GM04503 (cell line): ENCODE measurements around the gene MDK.

Experiments used
- DNase-seq: peaks from one replicate; pipeline ENCODE4 v3.0.0-alpha.2; 2012; ENCODE audit warnings: low read depth

MDK gene

GRCh38 chr11:46383974-46384701 lies 2.7 kb downstream of the MDK start:
- no peak for DNase-seq

GRCh38 chr11:46385169-46386004 lies 3.9 kb downstream of the MDK start:
- DNase-seq, result no peak

GRCh38 chr11:46386005-46386578 lies 4.6 kb downstream of the MDK start:
- DNase-seq, result no peak

- no peak for DNase-seq
These were observed 5.2 kb downstream of the MDK start for GRCh38 chr11:46386674-46387073.

GRCh38 chr11:46387456-46387855 lies 6.0 kb downstream of the MDK start:
- DNase-seq, result no peak

GRCh38 chr11:46387919-46388618 lies 6.6 kb downstream of the MDK start:
- no peak for DNase-seq

- no peak for DNase-seq
These were observed 7.4 kb downstream of the MDK start for GRCh38 chr11:46388619-46389449.

GRCh38 chr11:46389450-46390330 lies 8.2 kb downstream of the MDK start:
- DNase-seq, result no peak

GRCh38 chr11:46390331-46391171 lies 9.1 kb downstream of the MDK start:
- DNase-seq, result no peak

- DNase-seq, result no peak
These were observed 9.7 kb downstream of the MDK start for GRCh38 chr11:46391186-46391577.

- DNase-seq, result no peak
These were observed 10.3 kb downstream of the MDK start, which contains the start of gene CHRM4 for GRCh38 chr11:46391578-46392420. Gene CHRM4 (minus strand): TSS chr11:46391776. CDS start chr11:46386557, 5,219 bp downstream.

GRCh38 chr11:46392421-46393230 lies 11.2 kb downstream of the MDK start:
- no peak for DNase-seq

- no peak for DNase-seq
These were observed 11.8 kb downstream of the MDK start for GRCh38 chr11:46393231-46393616.

- DNase-seq, result no peak
These were observed 12.3 kb downstream of the MDK start for GRCh38 chr11:46393759-46394158.

- DNase-seq, result no peak
These were observed 16.1 kb downstream of the MDK start for GRCh38 chr11:46397526-46397925.

- no peak for DNase-seq
These were observed 21.8 kb downstream of the MDK start for GRCh38 chr11:46402957-46403902.
